NCI-H1105 treated with DMSO at 0.1 percent for 48 hours (cell line): ENCODE measurements around the gene RNLS.

ENCODE experiments used
- DNase-seq: peaks from one replicate; lab custom pipeline; 2025; lab: John Stamatoyannopoulos, UW

RNLS gene

GRCh38 chr10:88553116-88553752, 29.9 kb downstream of the RNLS start:
- DNase-seq, result peak; percentile 41

- DNase-seq, result no peak
These were observed 31.9 kb downstream of the RNLS start for GRCh38 chr10:88551246-88551645.

GRCh38 chr10:88546497-88546896, 36.6 kb downstream of the RNLS start:
- no peak for DNase-seq

GRCh38 chr10:88545359-88545758, 37.8 kb downstream of the RNLS start:
- no peak for DNase-seq

GRCh38 chr10:88544140-88544870, 38.8 kb downstream of the RNLS start:
- DNase-seq, result no peak

GRCh38 chr10:88542522-88542921, 40.6 kb downstream of the RNLS start:
- DNase-seq, result no peak

- no peak for DNase-seq
These were observed 41.9 kb downstream of the RNLS start for GRCh38 chr10:88541116-88541626.

GRCh38 chr10:88540351-88540750, 42.8 kb downstream of the RNLS start:
- DNase-seq, result no peak

- no peak for DNase-seq
These were observed 45.1 kb downstream of the RNLS start for GRCh38 chr10:88538048-88538447.

GRCh38 chr10:88537322-88537721, 45.8 kb downstream of the RNLS start:
- DNase-seq, result no peak

- DNase-seq, result no peak
These were observed 46.7 kb downstream of the RNLS start for GRCh38 chr10:88536437-88536836.

GRCh38 chr10:88534072-88534665, 48.9 kb downstream of the RNLS start:
- DNase-seq, result no peak

GRCh38 chr10:88531392-88532052, 51.6 kb downstream of the RNLS start:
- no peak for DNase-seq

GRCh38 chr10:88530629-88531391, 52.3 kb downstream of the RNLS start:
- no peak for DNase-seq

GRCh38 chr10:88530093-88530492, 53.0 kb downstream of the RNLS start:
- DNase-seq, result no peak

GRCh38 chr10:88528806-88529570, 54.1 kb downstream of the RNLS start:
- no peak for DNase-seq

GRCh38 chr10:88528201-88528600, 54.9 kb downstream of the RNLS start:
- no peak for DNase-seq

GRCh38 chr10:88527245-88527644, 55.9 kb downstream of the RNLS start:
- DNase-seq, result no peak

GRCh38 chr10:88526501-88527105, 56.5 kb downstream of the RNLS start:
- no peak for DNase-seq

- no peak for DNase-seq
These were observed 57.6 kb downstream of the RNLS start for GRCh38 chr10:88525371-88526069.
